Measurements from ENCODE around the gene DOCK9.
"Not testable (repeated sequence)": the region's sequence is repeated elsewhere in the genome, so short reads cannot be mapped to it uniquely, and the experiment has no call there.

DOCK9 gene

GRCh38 chr13:98829541-98829940, 148.3 kb downstream of the DOCK9 start:
- in situ Hi-C loops (cut with MboI; ENCODE audit: low sequenced_read_pairs), result no loop called here

DNA sequence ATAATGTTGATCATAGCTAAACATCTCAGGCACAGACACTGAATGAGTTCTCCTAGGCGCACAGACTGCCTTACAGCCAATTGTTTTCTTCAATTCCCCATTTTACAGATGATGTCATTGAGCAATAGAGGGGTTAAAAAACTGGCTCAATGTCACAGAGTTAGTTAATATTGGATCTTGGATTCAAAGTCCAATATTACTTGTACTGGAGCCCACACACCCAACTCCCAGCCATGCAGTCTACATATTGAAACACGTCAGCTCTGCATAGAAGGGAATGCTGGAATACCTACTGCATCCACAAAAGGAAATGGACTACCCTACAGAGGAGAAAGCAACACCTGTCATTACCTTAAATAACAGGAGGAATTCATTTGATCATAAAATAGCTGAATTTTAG, 149.2 kb downstream of the DOCK9 start:
- in situ Hi-C loops (cut with MboI; ENCODE audit: low sequenced_read_pairs), result no loop called here

GRCh38 chr13:98827449-98827848, 150.4 kb downstream of the DOCK9 start:
- in situ Hi-C loops (cut with MboI; ENCODE audit: low sequenced_read_pairs), result no loop called here

- in situ Hi-C loops (cut with MboI; ENCODE audit: low sequenced_read_pairs), result no loop called here
Measured at GRCh38 chr13:98826146-98826545, 151.7 kb downstream of the DOCK9 start.

- in situ Hi-C loops (cut with MboI; ENCODE audit: low sequenced_read_pairs), result no loop called here
Measured at GRCh38 chr13:98825659-98826058, 152.2 kb downstream of the DOCK9 start.

- in situ Hi-C loops (cut with MboI; ENCODE audit: low sequenced_read_pairs), result no loop called here
Measured at GRCh38 chr13:98824376-98825160, 153.3 kb downstream of the DOCK9 start.

GRCh38 chr13:98823442-98823841, 154.4 kb downstream of the DOCK9 start:
- in situ Hi-C loops (cut with MboI; ENCODE audit: low sequenced_read_pairs), result no loop called here

DNA sequence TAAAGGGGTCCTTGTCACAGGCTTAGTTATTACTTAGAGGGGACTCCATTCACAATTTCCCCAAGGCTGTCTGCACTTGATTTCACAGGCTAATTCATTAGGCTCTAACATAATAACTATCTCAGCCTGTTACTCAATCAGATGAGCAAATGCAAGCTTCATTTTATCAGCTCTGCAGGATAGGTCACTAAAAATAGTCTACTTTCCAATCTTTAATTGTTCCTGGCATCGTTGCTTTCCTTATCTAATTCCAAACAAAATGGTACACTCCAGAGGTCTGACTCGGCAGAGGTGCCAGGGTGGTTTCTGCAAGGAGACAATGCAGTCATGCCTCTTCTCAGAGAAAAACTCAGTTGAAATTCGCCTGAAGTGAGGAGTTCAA, 155.6 kb downstream of the DOCK9 start:
- in situ Hi-C loops (cut with MboI; ENCODE audit: low sequenced_read_pairs), result no loop called here

- in situ Hi-C loops (cut with MboI; ENCODE audit: low sequenced_read_pairs), result no loop called here
Measured at GRCh38 chr13:98821372-98822224, 156.3 kb downstream of the DOCK9 start.

- in situ Hi-C loops (cut with MboI; ENCODE audit: low sequenced_read_pairs), result no loop called here
Measured at GRCh38 chr13:98820744-98821371, 157.0 kb downstream of the DOCK9 start.

DNA sequence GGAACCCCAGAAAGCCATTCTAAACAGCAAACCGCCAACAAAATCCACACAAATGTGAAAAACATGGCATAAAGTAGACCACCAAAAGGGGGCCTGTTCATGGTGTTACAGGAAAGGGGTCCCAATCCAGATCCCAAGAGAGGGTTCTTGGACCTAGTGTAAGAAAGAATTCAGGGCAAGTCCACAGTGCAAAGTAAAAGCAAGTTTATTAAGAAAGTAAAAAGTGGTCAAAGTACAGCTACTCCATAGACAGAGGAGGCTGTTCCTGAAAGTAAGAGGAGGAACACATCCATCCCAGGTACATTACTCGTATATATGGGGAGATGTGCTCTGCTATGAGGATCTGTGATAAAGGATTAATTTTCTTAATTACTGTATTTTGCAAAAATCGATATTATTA, 157.6 kb downstream of the DOCK9 start:
- in situ Hi-C loops (cut with MboI; ENCODE audit: low sequenced_read_pairs), result no loop called here

GRCh38 chr13:98819382-98820010, 158.4 kb downstream of the DOCK9 start:
- in situ Hi-C loops (cut with MboI; ENCODE audit: low sequenced_read_pairs), result no loop called here

DNA sequence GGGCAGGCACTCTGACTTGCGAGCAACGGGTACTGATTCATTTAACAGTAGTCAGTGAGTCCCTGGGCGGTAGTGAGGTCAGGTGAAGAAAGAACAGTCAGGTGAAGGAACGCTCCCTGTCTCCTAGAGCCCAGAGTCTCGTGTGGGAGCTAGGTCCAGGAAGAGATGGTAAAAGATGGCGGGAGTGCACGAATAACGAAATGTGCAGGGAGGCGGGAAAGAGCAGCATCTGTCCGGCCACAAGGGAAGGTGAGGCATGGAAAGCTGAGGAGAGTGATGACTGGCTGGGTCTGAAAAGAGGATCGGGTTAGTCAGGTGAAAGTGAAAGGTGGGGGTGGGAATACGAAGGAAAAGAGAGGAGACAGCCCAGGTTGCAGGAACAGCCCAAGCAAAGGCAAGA, 161.5 kb downstream of the DOCK9 start:
- in situ Hi-C loops (cut with MboI; ENCODE audit: low sequenced_read_pairs), result no loop called here

DNA sequence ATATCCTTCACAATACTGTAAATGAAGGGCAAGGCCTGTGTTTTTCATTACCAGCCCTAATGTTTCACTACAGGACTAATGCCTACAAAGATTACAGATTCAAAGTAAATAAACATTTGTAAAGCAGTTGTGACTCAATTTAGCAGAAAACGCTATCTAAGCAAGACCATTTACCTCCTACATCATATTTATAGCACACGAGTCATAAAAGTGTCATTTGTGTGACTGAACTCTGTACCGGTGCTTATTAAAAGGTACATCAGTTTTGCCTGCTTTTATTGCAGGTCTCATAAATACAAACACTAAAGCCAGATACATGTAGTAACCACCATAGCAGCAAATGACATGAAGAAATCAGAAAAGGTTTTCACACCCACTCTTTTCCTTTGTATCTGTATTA, 163.9 kb downstream of the DOCK9 start:
- in situ Hi-C loops (cut with MboI; ENCODE audit: low sequenced_read_pairs), result no loop called here

GRCh38 chr13:98812186-98812790, 165.6 kb downstream of the DOCK9 start:
- in situ Hi-C loops (cut with MboI; ENCODE audit: low sequenced_read_pairs), result not testable (repeated sequence)

DNA sequence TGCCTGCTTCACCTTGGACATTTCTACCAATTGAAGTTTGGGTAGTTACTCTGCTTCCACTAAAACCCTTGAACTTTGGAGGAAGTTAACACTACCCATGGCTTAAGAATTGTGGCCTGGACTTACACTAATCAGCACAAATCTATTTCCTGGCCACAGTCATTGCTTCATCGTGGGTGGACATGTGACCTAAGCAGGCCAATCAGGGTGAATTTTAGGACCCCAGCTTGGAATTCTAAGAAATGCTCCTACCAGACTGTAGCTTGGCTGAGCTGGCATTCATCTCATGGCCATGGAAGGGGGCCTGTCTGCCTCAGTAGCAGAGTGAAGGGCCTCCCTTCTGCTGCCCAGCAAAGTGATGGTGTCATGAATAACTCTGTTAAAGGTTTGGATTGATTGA, 167.1 kb downstream of the DOCK9 start:
- in situ Hi-C loops (cut with MboI; ENCODE audit: low sequenced_read_pairs), result no loop called here

GRCh38 chr13:98809345-98809777, 168.5 kb downstream of the DOCK9 start:
- in situ Hi-C loops (cut with MboI; ENCODE audit: low sequenced_read_pairs), result no loop called here

DNA sequence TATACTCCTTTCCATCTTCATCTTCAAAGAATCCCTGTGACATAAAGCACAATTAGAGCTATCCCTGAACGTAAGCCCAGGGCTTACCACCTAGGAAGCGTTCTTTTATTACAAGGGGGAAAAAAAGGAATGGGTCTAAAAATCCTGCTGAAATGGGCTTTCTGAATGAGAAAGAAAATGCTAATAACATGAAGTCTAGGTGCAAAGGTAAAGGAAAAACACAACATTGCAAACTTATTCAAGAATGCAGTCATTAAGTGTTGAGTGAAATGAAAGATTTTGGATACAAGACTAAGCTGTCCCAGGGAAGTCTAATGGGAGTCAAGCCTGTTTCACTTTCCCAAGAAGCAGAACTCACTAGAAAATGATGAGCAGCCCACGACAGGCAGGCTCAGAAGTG, 170.1 kb downstream of the DOCK9 start:
- in situ Hi-C loops (cut with MboI; ENCODE audit: low sequenced_read_pairs), result no loop called here

- in situ Hi-C loops (cut with MboI; ENCODE audit: low sequenced_read_pairs), result no loop called here
Measured at GRCh38 chr13:98804336-98804855, 173.5 kb downstream of the DOCK9 start.

- in situ Hi-C loops (cut with MboI; ENCODE audit: low sequenced_read_pairs), result no loop called here
Measured at GRCh38 chr13:98803921-98804320, 173.9 kb downstream of the DOCK9 start.

All from hTERT RPE-1 (cell line).